ENCODE measurements around the gene MCM3AP. TPM values are rescaled to one million over a fixed set of nuclear protein-coding genes. Genes with fewer than 3 reads are reported as not detected.

The MCM3AP gene
- total RNA-seq, 1 experiment from 2014 or later: 88.4 TPM

DNA sequence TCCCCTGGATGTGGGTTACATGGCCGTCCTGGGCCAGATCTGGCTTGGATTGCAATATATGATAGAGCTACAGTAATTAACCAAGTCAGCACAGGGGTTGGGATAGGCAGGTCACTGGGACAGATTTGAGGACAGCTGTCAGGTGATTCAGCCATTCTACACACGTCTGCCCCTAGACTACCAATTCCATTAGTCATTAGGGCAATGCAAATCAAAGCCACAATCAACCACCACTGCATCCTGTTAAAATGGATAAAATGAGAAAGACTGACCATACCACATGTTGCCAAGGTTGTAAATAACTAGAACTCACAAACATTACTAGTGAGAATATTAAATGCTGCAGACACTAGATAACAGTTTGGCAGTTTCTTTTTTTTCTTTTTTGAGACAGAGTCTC, 22.2 kb upstream of the MCM3AP start:
- H3K79me2 ChIP-seq (ENCODE audit: insufficient read depth, low read length): no peaks in the 10 kb centered on the region
- H3K9me2 ChIP-seq (ENCODE audit: insufficient read depth): no peaks in the 10 kb centered on the region
- no peaks in the 10 kb centered on the region for H4K20me1 ChIP-seq (ENCODE audit: insufficient read depth)
- RAD21 ChIA-PET (ENCODE audit: low non-redundant PET in 1 of 2, low total read pairs in 2 of 2, uncharacterized antibody in 2 of 2, unreplicated experiment in 2 of 2): no interaction called here
- TF ChIP-seq EGR1 (IDR thresholded peaks at IDR 0.05; ENCODE audit: low read depth) (no peak), SIN3A (IDR thresholded peaks at IDR 0.05; ENCODE audit: low read depth) (no peak)
- POLR2A ChIA-PET: no interaction called here
- H3K9me3 ChIP-seq (ENCODE audit: control insufficient read depth in 1 of 2, insufficient read depth in 1 of 2, low read depth in 1 of 2, low read length in 2 of 2): no peaks in the 10 kb centered on the region
- H3K4me3 ChIP-seq (replicated peaks in 1 of 2; ENCODE audit: low read depth in 1 of 2, low read length in 2 of 2): no peak overlapping the region
- H3K36me3 ChIP-seq (ENCODE audit: control insufficient read depth in 1 of 2, insufficient read depth in 2 of 2, low read length in 2 of 2): no peaks in the 10 kb centered on the region
- no peaks in the 10 kb centered on the region for H3K4me1 ChIP-seq (ENCODE audit: control insufficient read depth in 1 of 2, insufficient read depth in 2 of 2, low read length in 2 of 2)
- intact Hi-C loops (cut with micrococcal nuclease): no loop called here
- DNase-seq (ENCODE audit: low read depth, low spot score): no peak
- CTCF ChIA-PET: no interaction called here
- BruUV-seq (replicated peaks): no TSS peak
- H3K27ac ChIP-seq (ENCODE audit: low read depth, low read length): no peak overlapping the region
- no peak overlapping the region for H3K9ac ChIP-seq (ENCODE audit: low read length)
- no peak overlapping the region for H3K4me2 ChIP-seq (ENCODE audit: low read length)
- H2AFZ ChIP-seq (ENCODE audit: low read depth, low read length, poor library complexity, severe bottlenecking): no peak overlapping the region
- H3K27me3 ChIP-seq (ENCODE audit: insufficient read depth, low read length): no peaks in the 10 kb centered on the region
- ATAC-seq: no peak; the same call in 1 of the 2 replicates

- Histone ChIP-seq H3K36me3 (ENCODE audit: control insufficient read depth in 1 of 2, insufficient read depth in 2 of 2, low read length in 2 of 2) (peaks cover 0 to 2% of the 10 kb centered on the region in 2 experiments; a peak in 1 of 4 replicates), H3K27ac (ENCODE audit: low read depth, low read length) (no peak overlapping the region), H2AFZ (ENCODE audit: low read depth, low read length, poor library complexity, severe bottlenecking) (no peak overlapping the region), H4K20me1 (ENCODE audit: insufficient read depth) (no peaks in the 10 kb centered on the region), H3K9ac (ENCODE audit: low read length) (no peak overlapping the region), H3K4me2 (ENCODE audit: low read length) (no peak overlapping the region), H3K79me2 (ENCODE audit: insufficient read depth, low read length) (no peaks in the 10 kb centered on the region), H3K9me2 (ENCODE audit: insufficient read depth) (no peaks in the 10 kb centered on the region), H3K27me3 (ENCODE audit: insufficient read depth, low read length) (no peaks in the 10 kb centered on the region), H3K4me1 (ENCODE audit: control insufficient read depth in 1 of 2, insufficient read depth in 2 of 2, low read length in 2 of 2) (no peaks in the 10 kb centered on the region), H3K9me3 (ENCODE audit: control insufficient read depth in 1 of 2, insufficient read depth in 1 of 2, low read depth in 1 of 2, low read length in 2 of 2) (no peaks in the 10 kb centered on the region), H3K4me3 (replicated peaks in 1 of 2; ENCODE audit: low read depth in 1 of 2, low read length in 2 of 2) (no peak overlapping the region)
- ATAC-seq (no peak), DNase-seq (ENCODE audit: low read depth, low spot score) (no peak)
- intact Hi-C loops (cut with micrococcal nuclease): no loop called here
- ChIA-PET POLR2A (no interaction called here), RAD21 (ENCODE audit: low non-redundant PET in 1 of 2, low total read pairs in 2 of 2, uncharacterized antibody in 2 of 2, unreplicated experiment in 2 of 2) (no interaction called here), CTCF (no interaction called here)
- no peak for TF ChIP-seq RAD21 (IDR thresholded peaks at IDR 0.05; ENCODE audit: low read depth)
- TF ChIP-seq, protein P1, sequence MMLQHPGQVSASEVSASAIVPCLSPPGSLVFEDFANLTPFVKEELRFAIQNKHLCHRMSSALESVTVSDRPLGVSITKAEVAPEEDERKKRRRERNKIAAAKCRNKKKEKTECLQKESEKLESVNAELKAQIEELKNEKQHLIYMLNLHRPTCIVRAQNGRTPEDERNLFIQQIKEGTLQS (IDR thresholded peaks at IDR 0.05): no peak
- TF ChIP-seq ZNF274 (IDR thresholded peaks at IDR 0.05; ENCODE audit: low read depth, low read length): no peak
- no peak for TF ChIP-seq CEBPB (IDR thresholded peaks at IDR 0.05; ENCODE audit: low read depth)
- TF ChIP-seq EZH2phosphoT487 (IDR thresholded peaks at IDR 0.05; ENCODE audit: borderline replicate concordance): no peak
- TF ChIP-seq, protein P2, sequence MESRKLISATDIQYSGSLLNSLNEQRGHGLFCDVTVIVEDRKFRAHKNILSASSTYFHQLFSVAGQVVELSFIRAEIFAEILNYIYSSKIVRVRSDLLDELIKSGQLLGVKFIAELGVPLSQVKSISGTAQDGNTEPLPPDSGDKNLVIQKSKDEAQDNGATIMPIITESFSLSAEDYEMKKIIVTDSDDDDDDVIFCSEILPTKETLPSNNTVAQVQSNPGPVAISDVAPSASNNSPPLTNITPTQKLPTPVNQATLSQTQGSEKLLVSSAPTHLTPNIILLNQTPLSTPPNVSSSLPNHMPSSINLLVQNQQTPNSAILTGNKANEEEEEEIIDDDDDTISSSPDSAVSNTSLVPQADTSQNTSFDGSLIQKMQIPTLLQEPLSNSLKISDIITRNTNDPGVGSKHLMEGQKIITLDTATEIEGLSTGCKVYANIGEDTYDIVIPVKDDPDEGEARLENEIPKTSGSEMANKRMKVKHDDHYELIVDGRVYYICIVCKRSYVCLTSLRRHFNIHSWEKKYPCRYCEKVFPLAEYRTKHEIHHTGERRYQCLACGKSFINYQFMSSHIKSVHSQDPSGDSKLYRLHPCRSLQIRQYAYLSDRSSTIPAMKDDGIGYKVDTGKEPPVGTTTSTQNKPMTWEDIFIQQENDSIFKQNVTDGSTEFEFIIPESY (IDR thresholded peaks at IDR 0.05; ENCODE audit: extremely low read depth, insufficient replicate concordance, low read length): no peak
- no peak for TF ChIP-seq SRF (IDR thresholded peaks at IDR 0.05; ENCODE audit: low read depth)
- no peak for TF ChIP-seq EGR1 (IDR thresholded peaks at IDR 0.05; ENCODE audit: low read depth)
- no peak for TF ChIP-seq JUND (IDR thresholded peaks at IDR 0.05)
- no TSS peak for BruUV-seq (replicated peaks)
Observed at GRCh38 chr21:46304955-46305354, 19.5 kb upstream of the MCM3AP start.
